GM21360 (cell line): Measurements from ENCODE around the gene ERCC6L.

Experiments used
- ATAC-seq: cut with Tn5 transposase; IDR thresholded peaks from one replicate; pipeline ENCODE4 v1.9.1; 2021; ENCODE audit warnings: mild to moderate bottlenecking, moderate library complexity; ENCODE audit not compliant: unreplicated experiment

ERCC6L gene

GRCh38 chrX:72238721-72239475 is at the start of gene ERCC6L:
Gene ERCC6L (minus strand): TSS chrX:72239027. CDS start chrX:72238911, 116 bp downstream.
- peak; percentile 95 for ATAC-seq

- no peak for ATAC-seq
Measured at GRCh38 chrX:72282302-72282701, 43.5 kb upstream of the ERCC6L start.

- ATAC-seq = no peak
Measured at GRCh38 chrX:72280321-72280845, 41.6 kb upstream of the ERCC6L start.

GRCh38 chrX:72276478-72276953 is 37.7 kb upstream of the ERCC6L start:
- no peak for ATAC-seq

GRCh38 chrX:72274526-72274925 is 35.7 kb upstream of the ERCC6L start:
- no peak for ATAC-seq

- ATAC-seq = no peak
Measured at GRCh38 chrX:72273718-72274117, 34.9 kb upstream of the ERCC6L start.

GRCh38 chrX:72272868-72273267 is 34.0 kb upstream of the ERCC6L start:
- no peak for ATAC-seq

- ATAC-seq = no peak
Measured at GRCh38 chrX:72271812-72272211, 33.0 kb upstream of the ERCC6L start.

- no peak for ATAC-seq
Measured at GRCh38 chrX:72271091-72271788, 32.4 kb upstream of the ERCC6L start.

- no peak for ATAC-seq
Measured at GRCh38 chrX:72270316-72270866, 31.6 kb upstream of the ERCC6L start.

- no peak for ATAC-seq
Measured at GRCh38 chrX:72269671-72270251, 30.9 kb upstream of the ERCC6L start.

GRCh38 chrX:72268597-72269365 is 30.0 kb upstream of the ERCC6L start:
- ATAC-seq = no peak

- ATAC-seq = no peak
Measured at GRCh38 chrX:72265263-72265662, 26.4 kb upstream of the ERCC6L start.

- no peak for ATAC-seq
Measured at GRCh38 chrX:72262077-72262476, 23.2 kb upstream of the ERCC6L start.

- ATAC-seq = no peak
Measured at GRCh38 chrX:72260448-72260847, 21.6 kb upstream of the ERCC6L start.

GRCh38 chrX:72258174-72258573 is 19.3 kb upstream of the ERCC6L start:
- ATAC-seq = no peak

- no peak for ATAC-seq
Measured at GRCh38 chrX:72255864-72256263, 17.0 kb upstream of the ERCC6L start.

- ATAC-seq = no peak
Measured at GRCh38 chrX:72255445-72255844, 16.6 kb upstream of the ERCC6L start.

GRCh38 chrX:72254816-72255215 is 16.0 kb upstream of the ERCC6L start:
- no peak for ATAC-seq

GRCh38 chrX:72253686-72254085 is 14.9 kb upstream of the ERCC6L start:
- no peak for ATAC-seq
